OCI-LY7 (cell line): Measurements from ENCODE around the gene BRSK1.

ENCODE experiments used
- CTCF ChIP-seq: fragments of 200-600 bp; sonication (generic); conservative IDR thresholded peaks from 2 replicates; pipeline ENCODE4 v1.5.1; 2014; ENCODE audit warnings: mild to moderate bottlenecking, antibody characterized with exemption, low read length, moderate library complexity, mixed read lengths
- EZH2phosphoT487 ChIP-seq: fragments of 200-600 bp; sonication (generic); IDR thresholded peaks from 2 replicates; pipeline ENCODE4 v1.6.1; 2018; ENCODE audit warnings: low read depth, borderline replicate concordance, mild to moderate bottlenecking, mixed run types, antibody characterized with exemption, low read length, moderate library complexity, mixed read lengths

- TF ChIP-seq CTCF (no peak), EZH2phosphoT487 (no peak)
These were observed 27.0 kb upstream of the BRSK1 start for GRCh38 chr19:55256562-55257460.
